ENCODE results near the gene CLDN15.

DNA sequence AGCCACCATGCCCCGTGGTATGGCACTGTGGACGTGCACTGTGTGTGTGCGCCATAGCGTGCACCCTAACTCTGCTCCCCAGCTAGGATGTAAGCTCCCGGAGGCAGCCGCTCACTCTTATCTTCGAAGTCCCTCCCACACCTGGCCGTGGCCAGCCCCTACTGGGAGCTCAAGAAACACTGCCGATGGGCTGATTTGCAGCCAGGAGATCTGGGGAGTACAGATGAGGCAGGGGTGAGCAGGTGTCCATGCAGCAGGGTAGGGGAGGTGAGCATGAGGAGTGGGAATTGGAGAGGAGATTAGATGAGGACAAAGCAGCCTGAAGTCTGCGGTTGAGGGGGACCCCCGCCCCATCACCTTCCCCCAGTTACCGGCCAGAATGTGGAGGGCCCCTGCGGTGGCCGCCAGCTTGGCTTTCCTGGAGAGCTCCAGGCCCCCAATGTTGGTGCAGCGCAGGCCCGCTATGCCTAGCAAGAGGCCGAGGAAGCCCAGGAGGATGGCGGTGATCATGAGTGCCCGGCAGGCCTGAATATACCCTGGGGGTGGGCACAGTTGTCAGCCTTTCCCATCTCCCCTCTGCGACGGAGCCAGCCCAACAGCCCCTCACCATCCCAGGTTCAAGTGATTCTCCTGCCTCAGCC is 3.6 kb downstream of the CLDN15 start:
- TF ChIP-seq, protein P1, sequence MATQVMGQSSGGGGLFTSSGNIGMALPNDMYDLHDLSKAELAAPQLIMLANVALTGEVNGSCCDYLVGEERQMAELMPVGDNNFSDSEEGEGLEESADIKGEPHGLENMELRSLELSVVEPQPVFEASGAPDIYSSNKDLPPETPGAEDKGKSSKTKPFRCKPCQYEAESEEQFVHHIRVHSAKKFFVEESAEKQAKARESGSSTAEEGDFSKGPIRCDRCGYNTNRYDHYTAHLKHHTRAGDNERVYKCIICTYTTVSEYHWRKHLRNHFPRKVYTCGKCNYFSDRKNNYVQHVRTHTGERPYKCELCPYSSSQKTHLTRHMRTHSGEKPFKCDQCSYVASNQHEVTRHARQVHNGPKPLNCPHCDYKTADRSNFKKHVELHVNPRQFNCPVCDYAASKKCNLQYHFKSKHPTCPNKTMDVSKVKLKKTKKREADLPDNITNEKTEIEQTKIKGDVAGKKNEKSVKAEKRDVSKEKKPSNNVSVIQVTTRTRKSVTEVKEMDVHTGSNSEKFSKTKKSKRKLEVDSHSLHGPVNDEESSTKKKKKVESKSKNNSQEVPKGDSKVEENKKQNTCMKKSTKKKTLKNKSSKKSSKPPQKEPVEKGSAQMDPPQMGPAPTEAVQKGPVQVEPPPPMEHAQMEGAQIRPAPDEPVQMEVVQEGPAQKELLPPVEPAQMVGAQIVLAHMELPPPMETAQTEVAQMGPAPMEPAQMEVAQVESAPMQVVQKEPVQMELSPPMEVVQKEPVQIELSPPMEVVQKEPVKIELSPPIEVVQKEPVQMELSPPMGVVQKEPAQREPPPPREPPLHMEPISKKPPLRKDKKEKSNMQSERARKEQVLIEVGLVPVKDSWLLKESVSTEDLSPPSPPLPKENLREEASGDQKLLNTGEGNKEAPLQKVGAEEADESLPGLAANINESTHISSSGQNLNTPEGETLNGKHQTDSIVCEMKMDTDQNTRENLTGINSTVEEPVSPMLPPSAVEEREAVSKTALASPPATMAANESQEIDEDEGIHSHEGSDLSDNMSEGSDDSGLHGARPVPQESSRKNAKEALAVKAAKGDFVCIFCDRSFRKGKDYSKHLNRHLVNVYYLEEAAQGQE (IDR thresholded peaks at IDR 0.05): no peak
- TF ChIP-seq JUN (IDR thresholded peaks at IDR 0.05) (no peak), FOSB (CRISPR knock-in tag; IDR thresholded peaks at IDR 0.05) (no peak), RNF2 (IDR thresholded peaks at IDR 0.05; ENCODE audit: borderline replicate concordance, low read depth) (no peak)
- TF ChIP-seq, protein P2, sequence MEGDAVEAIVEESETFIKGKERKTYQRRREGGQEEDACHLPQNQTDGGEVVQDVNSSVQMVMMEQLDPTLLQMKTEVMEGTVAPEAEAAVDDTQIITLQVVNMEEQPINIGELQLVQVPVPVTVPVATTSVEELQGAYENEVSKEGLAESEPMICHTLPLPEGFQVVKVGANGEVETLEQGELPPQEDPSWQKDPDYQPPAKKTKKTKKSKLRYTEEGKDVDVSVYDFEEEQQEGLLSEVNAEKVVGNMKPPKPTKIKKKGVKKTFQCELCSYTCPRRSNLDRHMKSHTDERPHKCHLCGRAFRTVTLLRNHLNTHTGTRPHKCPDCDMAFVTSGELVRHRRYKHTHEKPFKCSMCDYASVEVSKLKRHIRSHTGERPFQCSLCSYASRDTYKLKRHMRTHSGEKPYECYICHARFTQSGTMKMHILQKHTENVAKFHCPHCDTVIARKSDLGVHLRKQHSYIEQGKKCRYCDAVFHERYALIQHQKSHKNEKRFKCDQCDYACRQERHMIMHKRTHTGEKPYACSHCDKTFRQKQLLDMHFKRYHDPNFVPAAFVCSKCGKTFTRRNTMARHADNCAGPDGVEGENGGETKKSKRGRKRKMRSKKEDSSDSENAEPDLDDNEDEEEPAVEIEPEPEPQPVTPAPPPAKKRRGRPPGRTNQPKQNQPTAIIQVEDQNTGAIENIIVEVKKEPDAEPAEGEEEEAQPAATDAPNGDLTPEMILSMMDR (IDR thresholded peaks at IDR 0.05): no peak
- TF ChIP-seq, protein P3, sequence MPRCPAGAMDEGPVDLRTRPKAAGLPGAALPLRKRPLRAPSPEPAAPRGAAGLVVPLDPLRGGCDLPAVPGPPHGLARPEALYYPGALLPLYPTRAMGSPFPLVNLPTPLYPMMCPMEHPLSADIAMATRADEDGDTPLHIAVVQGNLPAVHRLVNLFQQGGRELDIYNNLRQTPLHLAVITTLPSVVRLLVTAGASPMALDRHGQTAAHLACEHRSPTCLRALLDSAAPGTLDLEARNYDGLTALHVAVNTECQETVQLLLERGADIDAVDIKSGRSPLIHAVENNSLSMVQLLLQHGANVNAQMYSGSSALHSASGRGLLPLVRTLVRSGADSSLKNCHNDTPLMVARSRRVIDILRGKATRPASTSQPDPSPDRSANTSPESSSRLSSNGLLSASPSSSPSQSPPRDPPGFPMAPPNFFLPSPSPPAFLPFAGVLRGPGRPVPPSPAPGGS (IDR thresholded peaks at IDR 0.05): no peak
- TF ChIP-seq, protein P4, sequence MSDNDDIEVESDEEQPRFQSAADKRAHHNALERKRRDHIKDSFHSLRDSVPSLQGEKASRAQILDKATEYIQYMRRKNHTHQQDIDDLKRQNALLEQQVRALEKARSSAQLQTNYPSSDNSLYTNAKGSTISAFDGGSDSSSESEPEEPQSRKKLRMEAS (IDR thresholded peaks at IDR 0.05): no peak
